ENCODE data around the gene MARCHF9. TPM values are rescaled to one million over a fixed set of nuclear protein-coding genes. Genes with fewer than 3 reads are reported as not detected.

MARCHF9 gene
- total RNA-seq, 1 experiment from 2014 or later: 19.8 TPM

DNA sequence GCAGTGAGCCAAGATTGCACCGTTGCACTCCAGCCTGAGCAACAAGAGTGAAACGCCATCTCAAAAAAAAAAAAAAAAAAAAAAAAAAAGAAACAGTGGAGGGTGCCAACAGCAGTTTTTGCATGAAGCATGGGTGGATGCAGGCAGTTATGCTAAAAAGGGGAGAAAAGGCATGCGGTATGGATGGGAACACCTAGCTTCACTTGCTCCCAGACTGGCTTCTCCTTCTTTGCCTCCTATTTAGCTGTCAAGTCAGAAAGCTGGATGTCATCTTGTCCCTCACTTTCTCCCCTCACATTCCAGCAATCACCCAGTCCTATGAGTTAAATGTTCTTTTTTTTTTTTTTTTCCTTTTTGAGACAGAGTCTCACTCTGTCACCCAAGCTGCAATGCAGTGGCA is 20.1 kb downstream of the MARCHF9 start:
- DNase-seq (ENCODE audit: low spot score): no peak
- Histone ChIP-seq H3K9me3 (ENCODE audit: low read depth, low read length, poor library complexity, severe bottlenecking) (no peaks in the 10 kb centered on the region), H3K27me3 (replicated peaks; ENCODE audit: insufficient read depth, low read depth, low read length, poor library complexity) (no peaks in the 10 kb centered on the region), H3K27ac (ENCODE audit: low read depth, low read length, poor library complexity, severe bottlenecking) (no peak overlapping the region), H3K36me3 (ENCODE audit: insufficient read depth, low read length, poor library complexity, severe bottlenecking) (no peaks in the 10 kb centered on the region), H3K4me3 (ENCODE audit: low read depth, low read length, poor library complexity, severe bottlenecking) (no peak overlapping the region), H3K4me1 (ENCODE audit: insufficient read depth, low read length, poor library complexity, severe bottlenecking) (peaks cover 5% of the 10 kb centered on the region)
- POLR2A ChIA-PET (ENCODE audit: low non-redundant PET): interaction anchor here (0.8 kb wide), 1 partner anchor 8 kb away, joined by 8 read pairs; the partner anchor contains the start of gene CYP27B1
- TF ChIP-seq, protein P1, sequence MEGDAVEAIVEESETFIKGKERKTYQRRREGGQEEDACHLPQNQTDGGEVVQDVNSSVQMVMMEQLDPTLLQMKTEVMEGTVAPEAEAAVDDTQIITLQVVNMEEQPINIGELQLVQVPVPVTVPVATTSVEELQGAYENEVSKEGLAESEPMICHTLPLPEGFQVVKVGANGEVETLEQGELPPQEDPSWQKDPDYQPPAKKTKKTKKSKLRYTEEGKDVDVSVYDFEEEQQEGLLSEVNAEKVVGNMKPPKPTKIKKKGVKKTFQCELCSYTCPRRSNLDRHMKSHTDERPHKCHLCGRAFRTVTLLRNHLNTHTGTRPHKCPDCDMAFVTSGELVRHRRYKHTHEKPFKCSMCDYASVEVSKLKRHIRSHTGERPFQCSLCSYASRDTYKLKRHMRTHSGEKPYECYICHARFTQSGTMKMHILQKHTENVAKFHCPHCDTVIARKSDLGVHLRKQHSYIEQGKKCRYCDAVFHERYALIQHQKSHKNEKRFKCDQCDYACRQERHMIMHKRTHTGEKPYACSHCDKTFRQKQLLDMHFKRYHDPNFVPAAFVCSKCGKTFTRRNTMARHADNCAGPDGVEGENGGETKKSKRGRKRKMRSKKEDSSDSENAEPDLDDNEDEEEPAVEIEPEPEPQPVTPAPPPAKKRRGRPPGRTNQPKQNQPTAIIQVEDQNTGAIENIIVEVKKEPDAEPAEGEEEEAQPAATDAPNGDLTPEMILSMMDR (conservative IDR thresholded peaks at IDR 0.05; ENCODE audit: low read depth, low read length): no peak
- TF ChIP-seq EZH2 (IDR thresholded peaks at IDR 0.05; ENCODE audit: borderline replicate concordance, low read depth, low read length, poor library complexity, severe bottlenecking): no peak
- no TSS peak for BruUV-seq (replicated peaks)
- intact Hi-C loops (cut with micrococcal nuclease; ENCODE audit: unreplicated experiment): no loop called here
- CTCF ChIA-PET: no interaction called here

DNA sequence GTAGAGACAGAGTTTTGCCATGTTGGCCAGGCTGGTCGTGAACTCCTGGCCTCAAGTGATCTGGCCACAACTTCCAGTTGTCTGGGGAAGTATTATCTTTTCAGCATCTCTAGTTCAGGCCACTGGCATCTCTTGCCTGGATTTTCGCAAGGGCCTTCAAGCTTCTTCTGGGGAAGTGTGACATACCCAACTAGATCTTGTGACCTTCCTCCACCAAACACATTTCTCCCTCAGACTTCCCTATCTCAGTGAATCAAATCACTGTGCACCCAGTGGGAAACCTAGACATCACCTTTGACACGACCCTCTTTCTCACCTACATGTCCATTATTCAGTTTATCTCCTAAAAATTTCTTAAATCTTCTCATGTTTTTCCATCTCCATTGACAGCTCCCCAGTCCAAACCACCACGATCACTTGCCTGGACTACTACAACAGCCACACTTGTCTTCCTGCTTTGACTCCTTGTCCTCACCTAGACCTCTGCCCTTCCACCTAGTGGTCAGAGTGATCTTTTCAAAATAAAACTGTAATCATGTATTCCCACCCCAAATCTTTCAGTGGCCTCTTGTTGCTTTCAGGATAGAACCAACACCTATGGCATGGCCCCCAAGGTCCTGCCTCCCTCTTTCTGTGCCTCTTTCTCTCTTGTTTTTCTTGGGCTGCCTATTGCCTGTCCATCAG is 20.8 kb downstream of the MARCHF9 start:
- Histone ChIP-seq H3K9me3 (ENCODE audit: low read depth, low read length, poor library complexity, severe bottlenecking) (no peaks in the 10 kb centered on the region), H3K4me1 (ENCODE audit: insufficient read depth, low read length, poor library complexity, severe bottlenecking) (peaks cover 5% of the 10 kb centered on the region), H3K4me3 (ENCODE audit: low read depth, low read length, poor library complexity, severe bottlenecking) (no peak overlapping the region), H3K27ac (ENCODE audit: low read depth, low read length, poor library complexity, severe bottlenecking) (no peak overlapping the region), H3K27me3 (replicated peaks; ENCODE audit: insufficient read depth, low read depth, low read length, poor library complexity) (no peaks in the 10 kb centered on the region), H3K36me3 (ENCODE audit: insufficient read depth, low read length, poor library complexity, severe bottlenecking) (no peaks in the 10 kb centered on the region)
- ChIA-PET POLR2A (ENCODE audit: low non-redundant PET) (interaction anchor here (0.8 kb wide), 1 partner anchor 9 kb away, joined by 8 read pairs; the partner anchor contains the start of gene CYP27B1), CTCF (no interaction called here)
- no TSS peak for BruUV-seq (replicated peaks)
- TF ChIP-seq, protein P1 (conservative IDR thresholded peaks at IDR 0.05; ENCODE audit: low read depth, low read length): no peak
- TF ChIP-seq EZH2 (IDR thresholded peaks at IDR 0.05; ENCODE audit: borderline replicate concordance, low read depth, low read length, poor library complexity, severe bottlenecking): no peak
- intact Hi-C loops (cut with micrococcal nuclease; ENCODE audit: unreplicated experiment): no loop called here
- no peak for DNase-seq (ENCODE audit: low spot score)

DNA sequence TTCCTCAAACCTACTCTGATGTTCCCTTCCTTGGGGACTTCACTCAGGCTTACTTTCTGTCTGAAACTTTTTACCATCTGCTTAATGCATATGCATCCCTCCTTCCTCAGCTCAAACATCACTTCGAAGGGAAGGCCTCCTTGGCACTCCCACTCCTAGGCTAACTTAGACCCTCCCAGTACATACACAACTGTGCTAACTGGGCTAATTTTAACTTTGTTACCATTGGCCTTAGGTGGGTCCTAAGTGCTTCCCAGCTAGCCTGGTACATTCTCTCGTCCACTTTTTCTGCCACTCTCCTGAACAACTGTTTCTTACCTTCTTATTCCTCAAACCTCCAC is 21.3 kb downstream of the MARCHF9 start:
- no peak overlapping the region for H3K4me3 ChIP-seq (ENCODE audit: low read depth, low read length, poor library complexity, severe bottlenecking)
- no peak for DNase-seq (ENCODE audit: low spot score)
- ChIA-PET CTCF (no interaction called here), POLR2A (ENCODE audit: low non-redundant PET) (no interaction called here)
- no peaks in the 10 kb centered on the region for H3K9me3 ChIP-seq (ENCODE audit: low read depth, low read length, poor library complexity, severe bottlenecking)
- TF ChIP-seq, protein P1 (conservative IDR thresholded peaks at IDR 0.05; ENCODE audit: low read depth, low read length): no peak
- no TSS peak for BruUV-seq (replicated peaks)
- H3K36me3 ChIP-seq (ENCODE audit: insufficient read depth, low read length, poor library complexity, severe bottlenecking): no peaks in the 10 kb centered on the region
- intact Hi-C loops (cut with micrococcal nuclease; ENCODE audit: unreplicated experiment): no loop called here
- no peak overlapping the region for H3K27ac ChIP-seq (ENCODE audit: low read depth, low read length, poor library complexity, severe bottlenecking)
- no peaks in the 10 kb centered on the region for H3K27me3 ChIP-seq (replicated peaks; ENCODE audit: insufficient read depth, low read depth, low read length, poor library complexity)
- peaks cover 5% of the 10 kb centered on the region for H3K4me1 ChIP-seq (ENCODE audit: insufficient read depth, low read length, poor library complexity, severe bottlenecking)

All from A673 (cell line).